DMS114 treated with DMSO at 0.1 percent for 48 hours (cell line): Measurements from ENCODE around the gene ANKS1B.
"Not testable (repeated sequence)": the region's sequence is repeated elsewhere in the genome, so short reads cannot be mapped to it uniquely, and the experiment has no call there.

Experiments used
- DNase-seq: peaks from one replicate; lab custom pipeline; 2025; ENCODE audit not compliant: unreplicated experiment; lab: John Stamatoyannopoulos, UW

Gene ANKS1B

GRCh38 chr12:99389751-99390150, 595.0 kb downstream of the ANKS1B start:
- no peak for DNase-seq

DNA sequence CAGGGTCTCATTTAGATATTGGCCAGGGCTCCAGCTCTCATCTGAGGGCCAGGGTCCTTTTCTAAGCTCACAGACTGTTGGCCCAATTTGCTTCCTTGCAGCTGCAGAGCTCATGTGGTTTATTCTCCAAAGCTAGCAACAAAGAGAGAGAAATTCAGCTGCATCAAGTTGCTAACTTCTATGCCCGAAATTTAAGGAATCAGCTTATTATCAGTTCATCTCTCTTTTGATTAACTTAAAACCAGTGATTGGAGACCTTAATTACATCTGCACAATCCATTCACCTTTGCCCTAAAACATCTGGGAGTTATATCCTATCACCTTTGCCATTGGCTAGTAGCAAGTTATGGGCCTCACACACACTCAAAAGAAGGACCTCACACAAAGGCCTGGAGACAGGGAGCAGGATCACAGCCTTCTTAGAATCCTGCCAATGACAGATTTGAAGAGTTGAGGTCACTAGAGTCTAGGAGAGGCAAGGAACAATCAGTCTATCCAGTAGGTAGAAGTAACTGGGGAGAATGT, 596.0 kb downstream of the ANKS1B start:
- DNase-seq = no peak

DNA sequence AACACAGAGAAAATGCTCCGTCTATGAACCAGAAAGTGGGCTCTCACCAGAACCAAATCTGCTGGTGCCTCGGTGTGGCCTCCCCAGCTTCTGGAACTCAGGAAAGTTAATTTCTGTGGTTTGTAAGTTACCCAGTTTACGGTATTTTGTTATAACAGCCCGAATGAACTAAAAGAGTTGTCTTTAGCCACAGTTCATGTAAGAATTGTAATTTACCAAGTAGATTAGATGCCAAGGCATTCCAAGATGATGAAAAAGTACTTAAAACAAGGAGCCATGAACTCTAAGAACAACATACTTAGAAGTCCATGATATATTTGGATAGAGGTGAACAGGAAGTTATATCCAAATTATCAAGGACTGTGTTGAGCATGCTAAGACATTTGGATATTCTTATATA, 597.1 kb downstream of the ANKS1B start:
- DNase-seq = no peak

DNA sequence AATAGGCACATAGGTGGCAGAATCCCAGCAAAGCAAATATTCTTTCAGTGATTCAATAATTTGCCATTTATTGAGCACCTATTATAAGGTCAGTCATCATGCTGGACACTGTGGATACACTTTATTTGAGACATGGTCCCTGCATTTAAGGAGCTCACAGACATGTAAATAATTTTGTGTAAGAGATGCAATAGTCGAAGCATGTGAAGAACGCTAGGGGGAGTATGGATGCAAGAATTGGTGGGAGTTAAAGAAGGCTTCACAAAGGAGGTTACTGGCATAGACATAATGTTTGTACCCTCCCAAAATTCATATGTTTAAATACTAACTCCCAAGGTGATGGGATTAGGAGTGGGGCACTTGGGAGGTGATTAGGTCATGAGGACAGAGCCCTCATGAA, 597.8 kb downstream of the ANKS1B start:
- DNase-seq = peak; percentile 57

DNA sequence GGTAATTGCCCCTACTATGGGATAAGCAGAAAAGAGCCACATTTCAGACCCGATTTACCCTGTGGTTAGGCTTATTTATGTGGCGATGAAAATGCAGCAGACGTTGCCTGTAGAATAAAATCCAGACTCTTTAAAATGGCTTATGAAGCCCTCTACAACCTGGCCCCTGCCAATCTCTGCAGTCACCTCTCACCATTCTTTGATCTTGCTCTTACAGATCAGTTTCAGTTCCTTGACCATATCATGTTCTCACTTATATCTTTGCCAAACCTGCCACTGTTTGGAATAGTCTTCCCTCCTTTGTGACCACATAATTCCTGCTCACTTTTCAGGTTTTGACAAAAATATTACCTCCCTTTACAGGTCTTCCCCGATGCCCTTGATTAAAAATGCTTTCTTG, 601.5 kb downstream of the ANKS1B start:
- DNase-seq = no peak

GRCh38 chr12:99381992-99382391, 602.7 kb downstream of the ANKS1B start:
- no peak for DNase-seq

DNA sequence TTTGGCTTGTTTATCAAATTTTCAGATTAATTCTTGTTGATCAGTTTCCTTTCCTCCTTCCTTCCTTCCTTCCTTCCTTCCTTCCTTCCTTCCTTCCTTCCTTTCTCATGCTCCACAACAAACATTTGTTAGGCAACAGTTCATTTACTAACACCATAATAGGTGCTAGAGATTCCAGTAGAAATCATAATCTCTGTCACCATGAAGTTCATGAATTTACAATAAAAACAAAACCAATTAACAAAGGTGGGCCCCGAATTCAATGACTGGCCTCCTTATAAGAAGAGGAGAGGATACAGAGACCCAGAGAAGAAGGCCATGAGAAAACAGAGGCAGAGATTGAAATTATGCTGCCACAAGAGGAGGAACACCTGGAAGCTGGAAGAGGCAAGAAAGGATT, 604.0 kb downstream of the ANKS1B start:
- DNase-seq = no peak

DNA sequence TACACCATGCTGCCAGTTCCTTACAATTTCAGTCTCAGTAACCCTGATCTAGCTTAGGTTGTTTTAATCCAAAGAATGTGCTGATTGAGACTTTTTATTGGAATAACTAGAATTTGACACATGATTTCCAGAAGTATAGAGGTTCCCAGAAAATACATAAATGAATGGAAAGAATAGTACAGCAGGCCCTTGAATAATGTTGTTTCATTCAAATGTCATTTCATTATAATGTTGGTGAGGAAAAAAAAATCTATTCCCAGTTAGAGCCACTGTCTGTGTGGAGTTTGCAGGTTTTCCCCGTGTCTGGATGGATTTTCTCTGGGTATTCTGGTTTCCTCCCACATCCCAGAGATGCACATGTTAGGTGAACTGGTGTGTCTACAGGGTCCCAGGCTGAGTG, 610.7 kb downstream of the ANKS1B start:
- DNase-seq = no peak

DNA sequence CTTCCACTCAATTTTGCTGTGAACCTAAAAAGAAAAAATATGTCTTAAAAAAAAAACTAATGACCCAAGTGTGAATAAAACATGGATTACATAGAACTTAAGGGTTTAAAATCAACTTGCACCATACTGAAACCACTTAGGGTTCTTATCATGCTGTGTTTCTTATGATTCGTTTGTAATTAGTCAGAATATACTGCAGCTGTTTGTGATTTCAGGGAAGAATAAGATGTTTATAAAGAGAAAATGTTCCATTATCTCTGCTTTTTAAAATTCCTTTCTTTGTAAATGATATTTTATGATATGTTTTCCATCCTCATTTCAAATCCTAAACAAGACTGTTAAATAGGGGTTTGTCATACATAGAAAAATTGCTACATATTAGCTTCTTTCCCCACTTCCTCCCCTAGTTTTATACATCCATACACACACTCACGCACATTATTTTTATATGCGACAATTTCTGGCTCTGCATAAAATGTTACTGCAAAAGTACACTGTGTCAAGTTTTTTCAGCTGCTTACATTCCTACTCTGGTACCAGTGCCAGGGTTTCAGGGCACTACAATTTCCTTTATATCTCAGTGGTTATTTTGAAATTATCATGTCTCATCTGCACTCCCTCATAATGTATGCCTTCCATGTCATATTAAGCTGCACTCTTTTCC, 612.3 kb downstream of the ANKS1B start:
- DNase-seq = no peak

- DNase-seq = no peak
These were observed 614.2 kb downstream of the ANKS1B start for GRCh38 chr12:99370421-99371138.

- no peak for DNase-seq
These were observed 617.6 kb downstream of the ANKS1B start for GRCh38 chr12:99367181-99367580.

GRCh38 chr12:99352269-99352668, 632.5 kb downstream of the ANKS1B start:
- DNase-seq = no peak

- no peak for DNase-seq
These were observed 640.8 kb downstream of the ANKS1B start for GRCh38 chr12:99343960-99344359.

DNA sequence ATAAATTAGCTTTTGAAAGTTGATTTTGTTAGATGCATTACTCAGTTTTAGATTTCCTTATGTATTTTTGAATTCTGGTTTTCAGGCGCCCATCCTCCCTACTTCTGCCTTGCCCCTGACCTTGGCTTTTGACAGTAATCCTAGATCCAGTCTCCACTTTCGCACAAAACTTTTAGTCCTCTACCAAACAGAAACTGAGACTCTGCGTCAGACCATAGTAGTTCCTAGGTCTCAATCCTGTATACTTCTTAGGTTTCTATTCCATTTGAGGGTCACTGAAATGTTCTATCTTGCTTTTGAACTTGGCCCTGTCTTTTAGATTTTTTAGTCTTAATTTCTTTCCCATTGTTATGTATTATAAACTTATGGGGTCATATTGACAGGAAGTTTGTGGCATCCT, 645.1 kb downstream of the ANKS1B start:
- no peak for DNase-seq

DNA sequence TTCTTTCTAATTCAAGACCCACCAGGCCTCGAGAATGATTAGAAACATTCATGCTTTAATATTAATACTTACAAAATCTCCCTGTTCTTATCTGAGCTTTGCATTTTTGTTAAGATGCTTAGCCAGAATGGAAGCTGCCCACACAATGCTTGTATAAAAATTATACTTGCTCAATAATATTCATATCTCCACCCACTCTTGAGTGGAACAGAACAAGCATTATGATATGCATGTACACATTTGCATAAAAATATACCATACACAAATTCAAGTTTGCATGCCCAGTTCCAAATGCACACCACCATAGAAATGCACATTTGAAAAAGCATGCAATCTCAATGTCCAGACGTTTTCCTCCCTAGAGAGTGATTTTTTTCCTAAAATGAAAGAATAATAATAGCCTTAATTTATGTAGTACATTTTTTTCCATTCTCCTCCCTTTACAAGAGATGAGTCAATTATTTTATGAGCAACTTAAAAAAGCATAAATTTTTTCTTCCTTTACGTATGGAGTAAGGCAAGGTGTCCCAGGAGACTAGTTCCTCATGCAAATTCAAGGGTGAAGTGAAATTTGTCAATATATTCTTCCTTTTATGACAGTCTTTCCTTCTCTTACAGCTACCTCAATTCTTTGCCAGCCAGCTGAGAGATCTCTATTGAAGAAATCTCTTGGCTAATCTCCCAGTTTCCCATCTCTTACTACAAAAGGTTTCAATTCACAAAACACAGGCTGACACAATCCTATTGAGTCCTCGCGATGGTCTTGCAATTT, 650.3 kb downstream of the ANKS1B start:
- no peak for DNase-seq

DNA sequence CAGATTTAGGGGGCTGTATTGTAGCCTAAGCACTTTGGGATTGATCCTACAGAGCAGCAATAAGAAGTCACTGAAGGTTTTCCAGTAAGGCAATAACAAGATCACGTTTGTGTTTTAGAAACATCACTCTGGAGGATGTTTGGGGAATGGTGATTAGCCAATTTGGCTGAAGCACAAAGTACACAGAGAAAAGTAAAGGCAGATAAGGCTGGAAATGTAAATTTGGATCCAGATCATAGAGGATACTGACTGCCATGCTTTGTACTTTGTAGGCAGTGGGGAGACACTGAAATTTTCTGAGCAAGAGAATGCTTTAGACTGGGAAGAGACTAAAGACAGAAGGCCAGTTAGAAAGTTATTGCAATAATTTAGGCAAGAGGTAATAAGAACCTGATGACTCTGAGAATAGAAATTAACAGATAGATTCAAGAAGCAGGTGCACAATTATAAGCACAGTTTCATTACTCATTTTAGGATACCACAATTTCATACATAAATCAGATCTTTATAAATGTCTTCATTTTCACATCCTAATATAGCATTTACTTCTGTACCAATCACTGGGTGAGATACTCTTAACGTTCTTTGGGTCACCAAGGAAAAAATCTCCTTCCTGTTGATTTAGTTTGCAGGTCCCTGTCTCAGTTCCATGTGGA, 651.7 kb downstream of the ANKS1B start:
- DNase-seq = no peak

GRCh38 chr12:99330216-99330615, 654.5 kb downstream of the ANKS1B start:
- DNase-seq = no peak

DNA sequence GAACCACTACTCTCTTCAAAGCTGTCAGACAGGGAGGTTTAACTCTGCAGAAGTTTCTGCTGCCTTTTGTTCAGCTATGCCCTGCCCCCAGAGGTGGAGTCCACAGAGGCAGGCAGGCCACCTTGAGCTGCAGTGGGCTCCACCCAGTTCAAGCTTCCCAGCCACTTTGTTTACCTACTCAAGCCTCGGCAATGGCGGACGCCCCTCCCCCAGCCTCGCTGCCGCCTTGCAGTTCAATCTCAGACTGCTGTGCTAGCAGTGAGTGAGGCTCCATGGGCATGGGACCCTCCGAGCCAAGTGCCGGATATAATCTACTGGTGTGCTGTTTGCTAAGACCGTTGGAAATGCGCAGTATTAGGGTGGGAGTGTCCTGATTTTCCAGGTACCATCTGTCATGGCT, 663.5 kb downstream of the ANKS1B start:
- not testable (repeated sequence) for DNase-seq

DNA sequence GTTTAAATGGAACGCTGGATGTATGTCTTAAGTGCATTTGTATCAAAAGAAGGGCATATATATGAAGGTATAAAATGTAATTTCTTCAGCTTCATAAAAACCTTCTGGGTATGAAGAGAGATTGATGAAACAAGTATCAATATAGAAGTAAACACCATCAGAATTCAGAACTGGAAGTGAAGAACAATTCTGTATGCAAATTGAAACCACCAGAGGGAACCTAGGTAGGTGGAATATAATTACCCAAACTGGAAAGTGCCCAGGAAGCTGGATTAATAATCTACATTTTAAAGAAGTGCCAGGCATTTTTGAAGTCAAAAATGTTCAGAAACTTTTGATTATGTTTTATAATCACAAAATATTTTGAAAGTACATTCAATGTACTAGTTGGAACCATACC, 673.4 kb downstream of the ANKS1B start:
- DNase-seq = no peak

- DNase-seq = no peak
These were observed 674.9 kb downstream of the ANKS1B start for GRCh38 chr12:99309812-99310211.

GRCh38 chr12:99302874-99303273, 681.9 kb downstream of the ANKS1B start:
- no peak for DNase-seq
